Spleen (tissue), 7 donors: ENCODE results near the gene KIAA1217.

Experiments used
- POLR2A ChIP-seq, 3 donors: fragments of 450-650 bp; IDR thresholded peaks; one replicate each; pipeline ENCODE4 v1.5.1; 2017; ENCODE audit warnings: antibody characterized with exemption in 3 of 3, mild to moderate bottlenecking in 1 of 3
- TF ChIP-seq, protein P1 (sequence below), 11 experiments: fragments of 200-600 bp in 7 of 11; fragments of 450-650 bp in 4 of 11; sonication (generic) in 4 of 11; IDR thresholded peaks in 8 of 11; conservative IDR thresholded peaks in 3 of 11; 1 replicate in 7 of 11; 2 replicates in 4 of 11; pipeline versions ENCODE4 v1.4.0 to v1.8.0; 2016 to 2021; ENCODE audit warnings: antibody characterized with exemption in 11 of 11, inconsistent platforms in 4 of 11, mild to moderate bottlenecking in 1 of 11
- donor health status: DM: no; HTN: no; CAD: no; lungs with moderate emphysema.
- donor health status: DM: no; HTN: no; CAD: no.
- donor health status: DM: no; HTN: no; CAD: no.

GRCh38 chr10:24462889-24463552 is 254.1 kb downstream of the KIAA1217 start:
- TF ChIP-seq, protein P1, sequence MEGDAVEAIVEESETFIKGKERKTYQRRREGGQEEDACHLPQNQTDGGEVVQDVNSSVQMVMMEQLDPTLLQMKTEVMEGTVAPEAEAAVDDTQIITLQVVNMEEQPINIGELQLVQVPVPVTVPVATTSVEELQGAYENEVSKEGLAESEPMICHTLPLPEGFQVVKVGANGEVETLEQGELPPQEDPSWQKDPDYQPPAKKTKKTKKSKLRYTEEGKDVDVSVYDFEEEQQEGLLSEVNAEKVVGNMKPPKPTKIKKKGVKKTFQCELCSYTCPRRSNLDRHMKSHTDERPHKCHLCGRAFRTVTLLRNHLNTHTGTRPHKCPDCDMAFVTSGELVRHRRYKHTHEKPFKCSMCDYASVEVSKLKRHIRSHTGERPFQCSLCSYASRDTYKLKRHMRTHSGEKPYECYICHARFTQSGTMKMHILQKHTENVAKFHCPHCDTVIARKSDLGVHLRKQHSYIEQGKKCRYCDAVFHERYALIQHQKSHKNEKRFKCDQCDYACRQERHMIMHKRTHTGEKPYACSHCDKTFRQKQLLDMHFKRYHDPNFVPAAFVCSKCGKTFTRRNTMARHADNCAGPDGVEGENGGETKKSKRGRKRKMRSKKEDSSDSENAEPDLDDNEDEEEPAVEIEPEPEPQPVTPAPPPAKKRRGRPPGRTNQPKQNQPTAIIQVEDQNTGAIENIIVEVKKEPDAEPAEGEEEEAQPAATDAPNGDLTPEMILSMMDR (IDR thresholded peaks at IDR 0.05 in 8 of 11, conservative IDR thresholded peaks at IDR 0.05 in 3 of 11), result no peak
- TF ChIP-seq POLR2A (IDR thresholded peaks at IDR 0.05), result no peak
